ENCODE results near the gene SIX4.
"Not testable (repeated sequence)": the region's sequence is repeated elsewhere in the genome, so short reads cannot be mapped to it uniquely, and the experiment has no call there.

SIX4 gene

DNA sequence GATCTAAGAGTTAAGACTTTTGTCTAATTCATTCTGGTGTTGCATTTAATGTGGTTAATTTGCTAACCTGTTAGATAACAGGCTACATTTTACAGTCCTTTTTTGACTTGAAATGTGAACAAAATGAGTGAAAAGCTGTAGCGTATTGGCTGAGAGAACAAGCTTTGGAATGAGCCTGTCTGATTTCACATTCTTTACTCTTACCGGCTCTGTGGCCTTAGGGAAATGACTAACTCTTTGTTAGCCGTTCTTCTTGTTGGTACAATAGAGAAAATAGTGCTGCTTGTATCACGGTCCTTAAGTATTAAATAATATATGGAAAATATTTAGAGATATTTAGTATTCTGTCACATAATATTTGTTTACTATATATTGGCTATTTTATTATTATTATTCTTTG, 12.3 kb upstream of the SIX4 start:
- peak overlapping the region; percentile 83 for H3K4me3 ChIP-seq (ENCODE audit: low read depth, low read length)
- TF ChIP-seq CTCF (IDR thresholded peaks at IDR 0.05; ENCODE audit: low read depth, low read length): no peak
- peak; percentile 75 for DNase-seq (ENCODE audit: low read depth, low spot score)
- in situ Hi-C loops (cut with HindIII; ENCODE audit: low sequenced_read_pairs): no loop called here

DNA sequence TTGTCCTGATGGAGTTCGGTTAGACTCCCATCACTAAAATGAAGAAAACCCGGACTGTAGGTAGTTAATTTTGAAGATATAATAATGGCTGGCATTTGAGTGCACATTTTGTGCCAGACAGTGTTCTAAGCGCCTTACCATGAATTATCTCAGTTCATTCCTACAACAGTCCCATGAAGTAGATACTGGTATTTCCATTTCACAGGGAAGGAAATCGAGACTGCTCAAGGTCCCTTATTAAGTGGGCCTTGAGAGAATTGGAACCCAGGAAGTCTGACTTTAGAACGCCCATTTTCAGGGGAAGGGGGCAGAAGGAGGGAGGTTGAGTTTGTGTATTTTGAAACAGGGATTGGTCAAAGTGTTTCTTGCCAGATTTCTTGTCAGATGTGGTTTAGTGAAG, 11.3 kb upstream of the SIX4 start:
- in situ Hi-C loops (cut with HindIII; ENCODE audit: low sequenced_read_pairs): no loop called here
- no peak for DNase-seq (ENCODE audit: low read depth, low spot score)
- peak overlapping the region; percentile 83 for H3K4me3 ChIP-seq (ENCODE audit: low read depth, low read length)
- TF ChIP-seq CTCF (IDR thresholded peaks at IDR 0.05; ENCODE audit: low read depth, low read length): no peak

- no peak for TF ChIP-seq CTCF (IDR thresholded peaks at IDR 0.05; ENCODE audit: low read depth, low read length)
- peak; percentile 86 for DNase-seq (ENCODE audit: low read depth, low spot score)
- in situ Hi-C loops (cut with HindIII; ENCODE audit: low sequenced_read_pairs): no loop called here
- H3K4me3 ChIP-seq (ENCODE audit: low read depth, low read length): peak within 1 kb of the TSS; percentile 83
Observed at GRCh38 chr14:60734465-60735242, 10.5 kb upstream of the SIX4 start, which contains the start of gene MNAT1. Gene MNAT1 (plus strand): TSS chr14:60734761. CDS start chr14:60734863, 102 bp downstream.

- DNase-seq (ENCODE audit: low read depth, low spot score): no peak
- in situ Hi-C loops (cut with HindIII; ENCODE audit: low sequenced_read_pairs): no loop called here
- H3K4me3 ChIP-seq (ENCODE audit: low read depth, low read length): no peak overlapping the region
- TF ChIP-seq CTCF (IDR thresholded peaks at IDR 0.05; ENCODE audit: low read depth, low read length): no peak
Observed at GRCh38 chr14:60732840-60733483, 8.8 kb upstream of the SIX4 start.

DNA sequence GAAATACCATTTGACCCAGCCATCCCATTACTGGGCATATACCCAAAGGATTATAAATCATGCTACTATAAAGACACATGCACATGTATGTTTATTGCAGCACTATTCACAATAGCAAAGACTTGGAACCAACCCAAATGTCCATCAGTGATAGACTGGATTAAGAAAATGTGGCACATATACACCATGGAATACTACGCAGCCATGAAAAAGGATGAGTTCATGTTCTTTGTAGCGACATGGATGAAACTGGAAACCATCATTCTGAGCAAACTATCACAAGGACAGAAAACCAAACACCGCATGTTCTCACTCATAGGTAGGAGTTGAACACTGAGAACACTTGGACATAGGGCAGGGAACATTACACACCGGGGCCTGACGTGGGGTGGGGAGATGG, 7.1 kb upstream of the SIX4 start:
- in situ Hi-C loops (cut with HindIII; ENCODE audit: low sequenced_read_pairs); DNase-seq (ENCODE audit: low read depth, low spot score); H3K4me3 ChIP-seq (ENCODE audit: low read depth, low read length): not testable (repeated sequence)

GRCh38 chr14:60723116-60723906, 840 bp downstream of the SIX4 start:
- TF ChIP-seq CTCF (IDR thresholded peaks at IDR 0.05; ENCODE audit: low read depth, low read length): no peak
- DNase-seq (ENCODE audit: low read depth, low spot score): peak; percentile 68

More at GRCh38 chr14:60723116-60723906, 840 bp downstream of the SIX4 start:
- H3K4me3 ChIP-seq (ENCODE audit: low read depth, low read length): peak overlapping the region; percentile 57
- in situ Hi-C loops (cut with HindIII; ENCODE audit: low sequenced_read_pairs): no loop called here

All from astrocyte of the spinal cord (primary cell).